Measurements from ENCODE around the gene G3BP2.
A peak's percentile ranks its signal among the peaks of the same experiment; 100 is the strongest.

Gene G3BP2

DNA sequence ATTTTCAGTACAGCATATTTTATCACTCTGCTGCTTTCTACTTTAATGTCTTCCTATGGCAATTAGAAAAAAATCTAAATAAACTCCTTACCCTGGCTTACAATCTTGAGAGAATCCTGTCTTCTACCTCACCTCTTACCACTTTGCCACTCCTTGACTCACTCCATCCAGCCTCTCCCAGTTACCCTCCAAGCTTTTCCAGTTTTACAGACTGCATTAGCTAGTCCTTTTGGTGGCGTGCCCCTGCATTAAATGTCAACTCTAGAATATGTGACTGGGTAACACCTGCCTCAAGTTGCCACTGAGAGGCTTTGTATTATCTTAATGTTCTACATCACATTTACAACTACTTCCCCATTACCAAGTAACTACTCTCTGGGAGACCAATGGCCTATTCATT lies 35.4 kb downstream of the G3BP2 start:
- DNase-seq (ENCODE audit: low read depth in 2 of 2) = no peak

DNA sequence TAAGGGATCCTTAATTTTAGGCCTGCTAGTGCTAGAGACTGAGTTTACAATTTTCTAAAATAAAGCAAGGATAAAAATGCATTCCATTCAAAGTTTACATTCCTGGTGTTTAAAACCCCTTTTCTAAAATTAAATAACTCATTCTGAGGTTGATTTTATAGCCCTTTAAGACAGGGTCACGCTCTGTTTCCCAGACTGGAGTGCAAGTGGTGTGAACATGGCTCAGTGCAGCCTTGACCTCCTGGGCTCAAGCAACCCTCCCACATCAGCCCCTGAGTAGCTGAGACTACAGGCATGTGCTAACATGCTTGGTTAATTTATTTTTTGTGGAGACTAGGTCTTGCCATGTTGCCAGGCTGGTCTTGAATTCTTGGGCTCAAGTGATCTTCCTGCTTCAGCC lies 36.0 kb downstream of the G3BP2 start:
- no peak for DNase-seq (ENCODE audit: low read depth in 2 of 2)

DNA sequence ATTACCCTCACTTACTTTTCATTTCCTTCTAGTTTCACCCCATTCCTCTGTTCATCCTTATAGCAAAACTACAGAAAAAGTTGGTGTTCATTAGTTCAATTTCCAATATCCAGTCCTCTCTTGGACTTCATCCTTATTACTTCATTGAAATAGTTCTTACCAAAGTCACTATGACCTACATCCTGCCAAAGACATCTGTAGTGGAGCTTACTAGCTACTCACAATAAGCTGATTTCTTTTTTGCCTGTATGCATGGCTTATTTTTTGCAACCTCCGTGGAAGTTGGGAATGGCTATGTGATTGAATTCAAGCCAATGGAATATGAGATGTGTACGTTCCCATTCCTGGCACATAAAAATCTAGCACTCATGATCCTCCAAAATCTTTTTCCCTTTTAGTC lies 38.3 kb downstream of the G3BP2 start:
- no peak for DNase-seq (ENCODE audit: low read depth in 2 of 2)

DNA sequence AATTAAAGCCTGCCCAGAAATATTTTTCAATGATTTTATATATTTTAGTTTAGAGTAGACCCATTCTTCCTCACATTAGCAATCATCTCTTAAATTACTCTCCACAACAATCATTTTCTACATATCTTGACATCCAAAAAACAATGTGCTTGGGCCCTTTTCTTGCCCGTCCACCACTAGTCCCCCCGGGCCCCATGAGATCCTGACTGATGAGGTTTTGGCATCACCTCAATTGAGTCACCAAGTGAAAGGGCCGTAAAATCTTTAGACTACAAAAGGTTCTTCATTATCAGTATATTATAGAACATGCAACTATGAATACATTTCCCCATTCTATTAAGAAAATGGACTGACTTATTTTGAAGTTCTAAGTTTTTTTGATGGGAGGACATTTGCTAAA lies 38.9 kb downstream of the G3BP2 start:
- no peak for DNase-seq (ENCODE audit: low read depth in 2 of 2)

DNA sequence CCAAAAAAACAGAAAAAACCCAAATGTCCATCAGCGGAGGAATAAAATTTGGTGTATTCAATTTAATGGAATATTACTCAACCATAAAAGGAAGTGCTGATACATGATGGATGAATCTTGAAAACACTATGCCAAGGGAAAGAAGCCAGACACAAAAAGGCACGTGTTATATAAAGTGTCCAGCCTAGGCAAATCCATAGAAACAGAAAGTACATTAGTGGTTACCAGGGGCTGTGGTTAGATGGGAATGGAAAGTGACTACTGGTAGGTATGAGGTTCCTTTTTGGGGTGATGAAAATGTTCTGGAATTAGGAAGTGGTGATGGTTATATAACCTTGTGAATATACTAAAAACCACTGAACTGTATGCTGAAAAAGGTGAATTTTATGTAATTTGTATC lies 39.4 kb downstream of the G3BP2 start:
- DNase-seq (ENCODE audit: low read depth in 2 of 2) = no peak

DNA sequence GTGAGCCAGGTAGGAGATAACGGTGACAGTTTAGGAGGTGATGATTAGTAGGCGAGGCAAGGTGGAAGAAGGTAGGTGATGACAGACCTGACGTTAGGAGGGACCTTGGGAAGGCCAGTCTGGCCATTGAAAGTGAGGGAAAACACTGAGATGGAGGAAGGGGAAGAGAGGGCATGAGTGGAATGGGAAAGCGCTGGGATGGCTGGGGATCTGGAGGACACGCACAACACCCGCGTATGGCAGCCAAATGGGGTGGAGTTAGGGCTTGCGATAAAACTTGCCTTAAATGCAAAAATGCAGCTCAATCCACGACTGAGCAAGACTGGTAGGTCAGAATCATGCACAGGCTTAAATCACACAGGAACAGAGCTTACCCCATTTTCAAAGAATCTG lies 42.3 kb downstream of the G3BP2 start:
- DNase-seq (ENCODE audit: low read depth in 2 of 2) = no peak

DNA sequence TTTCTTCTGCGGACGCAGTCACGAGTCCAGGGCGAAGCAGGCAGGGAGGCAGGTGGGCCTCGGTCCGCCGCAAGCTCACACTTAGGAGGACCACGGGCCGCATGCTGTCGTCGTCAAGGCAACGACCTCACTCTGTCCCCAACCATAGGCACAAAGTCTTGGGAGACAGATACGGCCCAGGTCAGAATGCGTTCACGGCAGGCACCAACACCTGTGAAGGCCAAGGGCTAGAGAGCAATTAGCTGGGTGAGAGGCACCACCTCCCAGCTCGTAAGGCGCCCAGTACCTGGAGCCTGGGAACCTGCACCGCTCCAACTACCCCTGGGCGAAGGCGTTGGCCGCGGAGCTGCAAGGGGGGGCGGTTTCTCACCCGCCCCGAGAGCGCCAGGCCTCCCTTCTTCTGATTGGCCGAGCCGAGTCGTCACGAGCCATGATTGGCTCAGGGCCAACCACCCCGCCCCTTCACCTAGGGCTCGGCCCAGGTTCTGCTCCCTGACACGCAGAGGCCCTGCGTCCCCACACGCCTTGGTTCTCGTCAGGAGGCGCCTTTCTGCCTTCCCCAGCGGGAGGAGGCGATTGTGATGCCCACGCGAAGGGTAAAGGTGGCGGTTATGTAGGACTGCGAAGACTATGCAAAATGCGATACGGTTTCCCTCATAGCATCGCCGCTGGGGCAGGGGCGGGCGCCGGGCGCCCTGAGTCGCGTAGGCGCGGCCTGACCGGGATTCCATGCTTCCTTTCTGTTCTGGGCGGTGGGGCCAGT lies 42.9 kb downstream of the G3BP2 start, which contains the start of gene CDKL2:
CDKL2 (minus strand) TSS at position 355 of the 763 bp plus-strand sequence. CDS start 4,540 bp downstream, outside the sequence.
- DNase-seq (ENCODE audit: low read depth in 2 of 2) = peak; percentile 85 to 86

DNA sequence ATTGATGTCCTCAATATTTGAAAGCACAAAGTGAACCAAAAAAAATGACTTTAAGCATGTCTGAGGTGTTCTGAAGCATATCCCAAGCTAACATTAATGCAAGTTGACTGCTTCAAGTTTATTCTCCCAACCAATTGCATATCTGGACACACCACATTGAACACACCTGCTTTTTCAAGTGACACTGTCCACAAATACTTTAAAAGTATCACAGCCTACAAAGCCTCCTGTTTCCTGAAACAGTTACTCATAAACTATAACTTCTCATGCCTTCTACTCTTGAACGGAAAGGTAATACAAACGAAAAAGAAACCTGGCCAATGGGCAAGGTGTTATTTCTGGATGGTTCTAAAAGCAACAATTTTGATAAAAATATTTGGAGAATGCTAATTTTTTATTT lies 44.0 kb downstream of the G3BP2 start:
- no peak for DNase-seq (ENCODE audit: low read depth in 2 of 2)

DNA sequence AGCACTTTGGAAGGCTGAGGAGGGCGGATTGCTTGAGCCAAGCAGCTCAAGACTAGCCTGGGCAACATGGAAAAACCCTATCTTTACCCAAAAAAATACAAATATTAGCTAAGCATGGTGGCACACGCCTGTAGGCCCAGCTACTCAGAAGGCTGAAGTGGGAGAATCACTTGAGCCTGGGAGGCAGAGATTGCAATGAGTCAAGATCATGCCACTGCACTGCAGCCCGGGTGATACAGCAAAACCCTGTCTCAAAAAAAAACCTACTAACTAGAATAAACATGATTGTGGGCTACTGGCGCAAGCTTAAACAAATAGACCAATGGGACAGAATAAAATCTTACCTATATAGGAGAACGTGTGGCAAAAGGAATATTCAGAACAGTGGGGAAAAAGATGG lies 50.2 kb downstream of the G3BP2 start:
- no peak for DNase-seq (ENCODE audit: low read depth in 2 of 2)

DNA sequence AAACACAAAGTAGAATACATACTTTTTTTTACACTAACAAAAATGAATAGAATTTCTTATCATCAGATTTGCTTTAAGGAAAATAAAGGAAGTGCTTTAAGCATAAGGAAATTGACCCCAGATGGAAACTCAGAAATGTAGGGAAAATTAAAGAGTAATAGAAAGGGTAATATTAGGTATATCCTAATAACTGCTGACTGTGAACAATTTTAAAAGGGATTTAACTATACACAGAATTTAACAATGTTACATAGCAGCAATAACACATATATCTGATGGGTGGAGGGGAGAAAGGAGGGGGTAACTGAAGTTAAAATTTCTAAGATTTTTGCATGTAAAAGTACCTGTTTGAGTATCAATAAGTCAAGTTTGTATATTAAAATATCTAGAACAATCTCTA lies 51.5 kb downstream of the G3BP2 start:
- no peak for DNase-seq (ENCODE audit: low read depth in 2 of 2)

DNA sequence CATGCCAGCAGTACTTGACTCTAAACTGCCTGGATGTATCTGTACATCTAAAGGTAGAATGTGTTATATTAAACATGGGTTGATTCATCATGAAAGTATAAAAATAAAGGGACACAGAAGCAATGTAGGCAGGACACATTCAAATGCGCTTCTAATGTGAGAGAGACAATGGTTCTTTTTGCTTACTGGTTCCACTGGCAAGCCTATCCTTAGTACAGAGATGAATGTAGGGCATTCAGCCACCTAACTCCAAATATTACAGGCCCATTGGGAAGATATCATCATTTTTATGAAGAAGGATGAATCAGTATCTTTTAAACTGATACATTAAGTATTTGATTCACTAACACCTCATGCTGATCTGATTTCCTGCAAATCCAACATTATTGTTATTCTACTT lies 60.9 kb downstream of the G3BP2 start:
- no peak for DNase-seq (ENCODE audit: low read depth in 2 of 2)

DNA sequence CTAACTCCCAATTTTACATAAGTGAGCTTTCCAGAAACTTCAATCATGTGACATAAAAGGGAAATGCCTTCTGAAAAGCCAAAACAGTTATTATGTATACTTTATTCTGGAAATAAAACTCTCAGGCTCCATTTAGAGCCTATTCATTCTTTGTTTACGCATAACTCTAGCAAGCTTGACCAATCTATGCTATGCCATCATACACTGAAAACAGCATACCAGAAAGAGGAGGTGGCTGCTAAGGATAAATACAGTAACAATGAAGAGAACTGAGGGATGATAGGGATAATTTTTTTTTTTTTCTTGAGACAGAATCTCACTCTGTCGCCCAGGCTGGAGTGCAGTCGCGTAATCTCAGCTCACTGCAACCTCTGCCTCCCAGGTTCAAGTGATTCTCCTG lies 67.3 kb downstream of the G3BP2 start:
- DNase-seq (ENCODE audit: low read depth in 2 of 2) = no peak

DNA sequence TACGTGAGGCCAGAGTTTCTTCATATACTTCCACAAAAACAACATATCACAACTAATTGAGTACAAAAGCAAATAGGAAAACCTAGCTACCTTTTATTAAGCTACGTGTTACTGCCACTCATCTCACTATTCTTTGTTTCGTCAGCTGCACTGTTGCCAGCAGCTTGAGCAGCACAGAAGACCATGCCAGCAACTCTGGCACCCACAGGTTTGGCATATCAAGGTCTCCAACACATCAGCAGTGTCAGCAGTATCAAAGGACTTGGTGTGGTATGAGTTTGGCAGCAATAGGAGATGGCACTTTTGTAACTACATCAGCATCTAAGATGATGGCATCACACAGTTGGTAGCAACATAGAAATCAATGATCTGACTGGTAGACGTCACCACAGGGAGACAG lies 73.6 kb downstream of the G3BP2 start:
- no peak for DNase-seq (ENCODE audit: low read depth in 2 of 2)

DNA sequence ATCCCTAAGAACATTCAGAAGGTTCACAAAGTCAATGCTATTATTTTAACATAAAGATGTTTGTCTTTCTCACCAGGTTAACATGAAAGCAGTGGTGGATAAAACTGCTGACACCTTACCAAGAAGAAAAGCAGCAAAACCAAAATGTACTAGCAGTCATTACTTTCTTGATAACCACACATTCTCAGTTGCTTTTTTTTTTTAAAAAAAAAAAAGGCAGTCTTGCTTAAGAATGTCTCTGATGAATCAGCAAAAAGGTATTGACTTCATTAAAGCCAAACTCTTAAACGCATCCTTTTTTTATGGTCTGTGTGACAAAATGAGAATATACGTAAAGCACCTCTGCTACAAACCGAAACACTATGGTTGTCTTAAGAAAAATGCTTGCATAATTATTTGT lies 74.8 kb downstream of the G3BP2 start:
- no peak for DNase-seq (ENCODE audit: low read depth in 2 of 2)

DNA sequence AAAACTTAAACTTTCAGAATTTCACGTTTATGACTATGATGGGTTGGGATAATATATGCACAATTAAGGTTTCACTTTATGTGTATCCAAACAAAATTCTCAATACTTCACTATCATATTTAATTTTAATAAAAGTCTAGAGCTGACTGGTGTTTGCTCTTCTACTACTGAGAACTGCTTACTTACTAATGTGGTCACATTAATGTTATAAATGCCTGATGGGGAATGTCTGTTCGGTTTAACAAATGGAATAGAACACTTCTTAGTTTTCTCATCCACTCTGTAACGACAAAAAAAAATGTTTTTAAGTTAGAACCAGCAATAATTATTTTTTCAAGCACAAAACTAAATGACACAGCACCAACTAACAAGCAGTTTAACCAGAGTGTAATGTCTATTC lies 77.2 kb downstream of the G3BP2 start:
- DNase-seq (ENCODE audit: low read depth in 2 of 2) = no peak

DNA sequence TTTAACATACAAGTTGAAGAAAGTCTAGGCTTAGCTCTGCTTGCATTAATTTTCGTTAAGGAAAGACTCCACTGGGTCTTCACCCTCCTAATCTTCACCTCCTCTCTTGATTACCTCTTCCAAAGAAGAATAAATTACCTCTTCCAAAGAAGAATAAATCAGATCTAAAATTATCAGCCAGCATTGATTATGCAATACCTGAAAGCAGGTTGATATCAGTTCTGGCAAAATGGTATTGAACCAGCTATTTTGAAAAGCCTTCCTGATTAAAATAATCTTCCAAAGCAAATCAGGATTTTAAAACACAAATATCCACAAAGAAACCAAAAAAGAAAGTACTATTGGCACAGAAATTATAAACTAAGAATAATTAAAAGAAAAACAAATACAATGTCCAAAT lies 79.8 kb downstream of the G3BP2 start:
- DNase-seq (ENCODE audit: low read depth in 2 of 2) = no peak

Data from activated CD8-positive, alpha-beta memory T cell treated with anti-CD3 and anti-CD28 coated beads for 4 hours (primary cell).